ENCODE measurements around the gene CRTAC1. TPM values are rescaled to one million over a fixed set of nuclear protein-coding genes. Genes with fewer than 3 reads are reported as not detected.

Gene CRTAC1
- total RNA-seq, 1 experiment from 2014 or later, result 1.8 TPM

GRCh38 chr10:97818572-97818971 is 211.8 kb downstream of the CRTAC1 start:
- in situ Hi-C loops (cut with HindIII; ENCODE audit: low pct_unique_long_range_greater_than_20kb, low sequenced_read_pairs), result no loop called here
- DNase-seq (ENCODE audit: low read depth, low spot score), result no peak

GRCh38 chr10:97816609-97817008 is 213.8 kb downstream of the CRTAC1 start:
- no peak for DNase-seq (ENCODE audit: low read depth, low spot score)
- in situ Hi-C loops (cut with HindIII; ENCODE audit: low pct_unique_long_range_greater_than_20kb, low sequenced_read_pairs), result no loop called here

Small RNA genes lying within 50 kb of the gene (small RNA-seq; reads per million reads assigned to genes)
- 0 reads per million in 2 experiments for gene AL355301.1

Other genes starting within 250 kb of the CRTAC1 start
- 14.9 and 15.8 TPM in 2 replicates for gene GOLGA7B, start 180.8 kb downstream of the CRTAC1 start, total RNA-seq (2014; rRNA removed; shearing (Covaris generic))
- gene R3HCC1L, start 104.0 kb upstream of the CRTAC1 start, total RNA-seq (2014; rRNA removed; shearing (Covaris generic)), result 36.4 and 38.3 TPM in 2 replicates
- gene LOXL4, start 237.6 kb upstream of the CRTAC1 start, total RNA-seq (2014; rRNA removed; shearing (Covaris generic)), result not detected in 2 replicates

All from SK-MEL-5 (cell line).